NOMO-1 treated with DMSO at 0.1 percent for 48 hours (cell line): ENCODE results near the gene PRRC2C.
"Not testable (repeated sequence)": the region's sequence is repeated elsewhere in the genome, so short reads cannot be mapped to it uniquely, and the experiment has no call there.

ENCODE experiments used
- DNase-seq: peaks from one replicate; lab custom pipeline; 2025; ENCODE audit not compliant: unreplicated experiment; lab: John Stamatoyannopoulos, UW

The PRRC2C gene

GRCh38 chr1:171582589-171582988 is 97.3 kb downstream of the PRRC2C start:
- no peak for DNase-seq

- DNase-seq, result no peak
Measured at GRCh38 chr1:171583591-171584201, 98.4 kb downstream of the PRRC2C start.

GRCh38 chr1:171585715-171586114 is 100.4 kb downstream of the PRRC2C start:
- DNase-seq, result no peak

GRCh38 chr1:171588230-171588629 is 102.9 kb downstream of the PRRC2C start:
- DNase-seq, result no peak

- DNase-seq, result no peak
Measured at GRCh38 chr1:171590022-171590421, 104.7 kb downstream of the PRRC2C start.

GRCh38 chr1:171595324-171595723 is 110.0 kb downstream of the PRRC2C start:
- no peak for DNase-seq

- DNase-seq, result no peak
Measured at GRCh38 chr1:171596119-171596518, 110.8 kb downstream of the PRRC2C start.

- DNase-seq, result no peak
Measured at GRCh38 chr1:171596705-171597104, 111.4 kb downstream of the PRRC2C start.

- DNase-seq, result peak; percentile 66
Measured at GRCh38 chr1:171597203-171597602, 111.9 kb downstream of the PRRC2C start.

GRCh38 chr1:171600310-171600709 is 115.0 kb downstream of the PRRC2C start:
- DNase-seq, result not testable (repeated sequence)

GRCh38 chr1:171600862-171601261 is 115.5 kb downstream of the PRRC2C start:
- no peak for DNase-seq

GRCh38 chr1:171603042-171603441 is 117.7 kb downstream of the PRRC2C start:
- not testable (repeated sequence) for DNase-seq

GRCh38 chr1:171606402-171606941 is 121.1 kb downstream of the PRRC2C start:
- DNase-seq, result peak; percentile 36

- DNase-seq, result peak; percentile 71
Measured at GRCh38 chr1:171610385-171610784, 125.1 kb downstream of the PRRC2C start.

- no peak for DNase-seq
Measured at GRCh38 chr1:171611306-171611705, 126.0 kb downstream of the PRRC2C start.

GRCh38 chr1:171613282-171613681 is 128.0 kb downstream of the PRRC2C start:
- DNase-seq, result no peak

GRCh38 chr1:171615122-171615906 is 130.0 kb downstream of the PRRC2C start:
- DNase-seq, result not testable (repeated sequence)

GRCh38 chr1:171616586-171616985 is 131.3 kb downstream of the PRRC2C start:
- DNase-seq, result no peak

- DNase-seq, result no peak
Measured at GRCh38 chr1:171622152-171622462, 136.8 kb downstream of the PRRC2C start, which contains the start of gene MYOCOS. Gene MYOCOS (plus strand): TSS chr1:171622243. CDS start chr1:171623884, 1,641 bp downstream.

GRCh38 chr1:171623651-171624331 is 138.5 kb downstream of the PRRC2C start:
- DNase-seq, result no peak

GRCh38 chr1:171625225-171625624 is 139.9 kb downstream of the PRRC2C start:
- no peak for DNase-seq

- DNase-seq, result no peak
Measured at GRCh38 chr1:171627020-171627419, 141.7 kb downstream of the PRRC2C start.
